Hepatocyte (in vitro differentiated cells): ENCODE measurements around the gene ATP6V0D1. TPM values are rescaled to one million over a fixed set of nuclear protein-coding genes. Genes with fewer than 3 reads are reported as not detected.

Source experiments
- DNase-seq: peaks from one replicate; pipeline ENCODE4 v3.0.0-alpha.2; 2016; ENCODE audit warnings: low spot score
- H2AFZ ChIP-seq: fragments of 200-600 bp; sonication (generic); 2 replicates; pipeline ENCODE4 v1.6.0; 2016; ENCODE audit warnings: antibody characterized with exemption, mild to moderate bottlenecking
- H3K27ac ChIP-seq: fragments of 200-600 bp; sonication (generic); 2 replicates; pipeline ENCODE4 v1.5.1; 2016; ENCODE audit warnings: mild to moderate bottlenecking
- H3K27me3 ChIP-seq: fragments of 200-600 bp; sonication (generic); 2 replicates; pipeline ENCODE4 v1.6.1; 2016
- H3K36me3 ChIP-seq: fragments of 200-600 bp; sonication (generic); replicated peaks from 2 replicates; pipeline ENCODE4 v1.5.1; 2016; ENCODE audit warnings: low read depth; ENCODE audit not compliant: insufficient read depth
- H3K4me1 ChIP-seq: fragments of 200-600 bp; sonication (generic); 2 replicates; pipeline ENCODE4 v1.5.1; 2016; ENCODE audit warnings: mild to moderate bottlenecking, moderate library complexity; ENCODE audit not compliant: insufficient read depth
- H3K4me2 ChIP-seq: fragments of 200-600 bp; sonication (generic); 2 replicates; pipeline ENCODE4 v1.6.0; 2016
- H3K4me3 ChIP-seq: fragments of 200-600 bp; sonication (generic); 2 replicates; pipeline ENCODE4 v1.5.1; 2016; ENCODE audit warnings: mild to moderate bottlenecking
- H3K79me2 ChIP-seq: fragments of 200-600 bp; sonication (generic); 2 replicates; pipeline ENCODE4 v1.6.0; 2017; ENCODE audit warnings: mild to moderate bottlenecking
- H3K9me2 ChIP-seq: fragments of 200-600 bp; sonication (generic); replicated peaks from 2 replicates; pipeline ENCODE4 v1.6.0; 2017; ENCODE audit warnings: mild to moderate bottlenecking; ENCODE audit not compliant: insufficient read depth
- H3K9me3 ChIP-seq: fragments of 200-600 bp; sonication (generic); 2 replicates; pipeline ENCODE4 v1.5.1; 2016; ENCODE audit warnings: low read depth, mild to moderate bottlenecking
- H4K20me1 ChIP-seq: fragments of 200-600 bp; sonication (generic); 2 replicates; pipeline ENCODE4 v1.6.0; 2016; ENCODE audit warnings: mild to moderate bottlenecking; ENCODE audit not compliant: insufficient read depth, poor library complexity, severe bottlenecking
- CTCF ChIP-seq: fragments of 200-600 bp; sonication (generic); IDR thresholded peaks from 2 replicates; pipeline ENCODE4 v1.5.1; 2016; ENCODE audit warnings: antibody characterized with exemption, mild to moderate bottlenecking; ENCODE audit not compliant: poor library complexity
- EZH2 ChIP-seq: fragments of 200-600 bp; sonication (generic); IDR thresholded peaks from 2 replicates; pipeline ENCODE4 v1.6.1; 2016; ENCODE audit warnings: antibody characterized with exemption, mild to moderate bottlenecking, borderline replicate concordance
- EZH2phosphoT487 ChIP-seq: fragments of 200-600 bp; sonication (generic); IDR thresholded peaks from one replicate; pipeline ENCODE4 v1.6.1; 2018; ENCODE audit warnings: antibody characterized with exemption, mild to moderate bottlenecking, low read depth, moderate library complexity; ENCODE audit not compliant: unreplicated experiment, severe bottlenecking
- WGBS: methylation state at CpG from one replicate; pipeline ENCODE4 v1.1.6; 2016; ENCODE audit warnings: low lambda C conversion rate; ENCODE audit errors: missing lambda C conversion rate; 5-methylcytosine and 5-hydroxymethylcytosine counted together
- polyA plus RNA-seq: library from polyadenylated mRNA; unstranded; fragments of >200 nt; fragmentation: Nextera tagmentation; extraction: Ambion mirVana; gene quantifications from 2 replicates; pipeline ENCODE4 v1.2.1, GENCODE V29; 2016
- total RNA-seq: library from RNA; depleted of rRNA; stranded (reverse); fragments of >200 nt; gene quantifications from 2 replicates; pipeline ENCODE4 v1.2.3, GENCODE V29; 2014

Gene ATP6V0D1
- total and polyA plus RNA-seq, 2 experiments from 2014 or later: 157 to 223 TPM

- WGBS: 69% methylated on average over 6 of the region's 6 CpGs
- TF ChIP-seq CTCF: no peak
- Histone ChIP-seq H3K79me2 (no peaks in the 10 kb centered on the region), H3K4me1 (peaks cover 6% of the 10 kb centered on the region), H3K27ac (no peak overlapping the region), H2AFZ (no peak overlapping the region), H3K4me3 (no peak overlapping the region), H3K36me3 (no peaks in the 10 kb centered on the region), H4K20me1 (no peaks in the 10 kb centered on the region), H3K9me3 (no peaks in the 10 kb centered on the region), H3K27me3 (no peaks in the 10 kb centered on the region), H3K4me2 (no peak overlapping the region), H3K9me2 (no peaks in the 10 kb centered on the region)
- no peak for DNase-seq
Measured at GRCh38 chr16:67413978-67414911, 66.7 kb downstream of the ATP6V0D1 start.

- Histone ChIP-seq H4K20me1 (no peaks in the 10 kb centered on the region), H3K36me3 (no peaks in the 10 kb centered on the region), H3K9me2 (no peaks in the 10 kb centered on the region), H3K79me2 (no peaks in the 10 kb centered on the region), H3K27me3 (no peaks in the 10 kb centered on the region), H3K27ac (no peak overlapping the region), H3K9me3 (no peaks in the 10 kb centered on the region), H3K4me1 (peaks cover 6% of the 10 kb centered on the region), H3K4me2 (no peak overlapping the region), H3K4me3 (no peak overlapping the region), H2AFZ (no peak overlapping the region)
- 43% methylated on average over 2 of the region's 2 CpGs for WGBS
- no peak for TF ChIP-seq EZH2phosphoT487
- no peak for TF ChIP-seq CTCF
- TF ChIP-seq EZH2: no peak
- no peak for DNase-seq
Measured at GRCh38 chr16:67412294-67412693, 68.7 kb downstream of the ATP6V0D1 start.

GRCh38 chr16:67411339-67411738 is 69.6 kb downstream of the ATP6V0D1 start:
- 85% methylated on average over 3 of the region's 3 CpGs for WGBS
- Histone ChIP-seq H3K9me3 (no peaks in the 10 kb centered on the region), H3K4me3 (no peak overlapping the region), H3K4me2 (no peak overlapping the region), H3K36me3 (no peaks in the 10 kb centered on the region), H3K4me1 (peaks cover 9% of the 10 kb centered on the region), H3K27ac (no peak overlapping the region), H2AFZ (no peak overlapping the region), H4K20me1 (no peaks in the 10 kb centered on the region), H3K27me3 (no peaks in the 10 kb centered on the region), H3K79me2 (no peaks in the 10 kb centered on the region), H3K9me2 (no peaks in the 10 kb centered on the region)
- no peak for DNase-seq
- TF ChIP-seq CTCF (no peak), EZH2 (no peak), EZH2phosphoT487 (no peak)
